ENCODE measurements around the gene AUTS2. TPM values are rescaled to one million over a fixed set of nuclear protein-coding genes. Genes with fewer than 3 reads are reported as not detected.

AUTS2 gene
- total RNA-seq, 1 experiment from 2014 or later: 50.0 TPM

- peaks cover 23% of the 10 kb centered on the region for H3K4me1 Mint-ChIP-seq
- no peaks in the 10 kb centered on the region for H3K9me3 Mint-ChIP-seq
- H3K4me3 Mint-ChIP-seq: no peak overlapping the region
- TF ChIP-seq TCF7 (CRISPR knock-in tag; IDR thresholded peaks at IDR 0.05; ENCODE audit: low read depth) (no peak), ESRRA (CRISPR knock-in tag; IDR thresholded peaks at IDR 0.05; ENCODE audit: borderline replicate concordance) (no peak), ZNF425 (CRISPR knock-in tag; conservative IDR thresholded peaks at IDR 0.05) (no peak), MYBL2 (CRISPR knock-in tag; IDR thresholded peaks at IDR 0.05) (no peak), E2F5 (CRISPR knock-in tag; IDR thresholded peaks at IDR 0.05) (no peak), E2F1 (CRISPR knock-in tag; IDR thresholded peaks at IDR 0.05) (no peak), EMX1 (CRISPR knock-in tag; IDR thresholded peaks at IDR 0.05) (no peak), USF2 (CRISPR knock-in tag; IDR thresholded peaks at IDR 0.05) (no peak), ZNF532 (CRISPR knock-in tag; IDR thresholded peaks at IDR 0.05; ENCODE audit: borderline replicate concordance) (no peak), ZMAT4 (CRISPR knock-in tag; IDR thresholded peaks at IDR 0.05) (no peak), ZBTB21 (CRISPR knock-in tag; IDR thresholded peaks at IDR 0.05; ENCODE audit: borderline replicate concordance) (no peak), STAT6 (CRISPR knock-in tag; conservative IDR thresholded peaks at IDR 0.05; ENCODE audit: low read depth) (no peak), ATF1 (CRISPR knock-in tag; IDR thresholded peaks at IDR 0.05) (no peak), ARID4B (CRISPR knock-in tag; IDR thresholded peaks at IDR 0.05; ENCODE audit: borderline replicate concordance) (no peak), ZNF512 (CRISPR knock-in tag; IDR thresholded peaks at IDR 0.05; ENCODE audit: borderline replicate concordance) (no peak)
- H3K36me3 Mint-ChIP-seq: no peaks in the 10 kb centered on the region
- no peak overlapping the region for H3K27ac Mint-ChIP-seq
- ATAC-seq (no peak), DNase-seq (ENCODE audit: low spot score) (no peak)
- CTCF ChIA-PET: no interaction called here
- H3K27me3 Mint-ChIP-seq (ENCODE audit: low read depth): no peaks in the 10 kb centered on the region; the same call in 1 of the 2 replicates
- POLR2A ChIA-PET: no interaction called here
Measured at GRCh38 chr7:69843653-69844052, 245.4 kb downstream of the AUTS2 start.
